ENCODE measurements around the gene NEAT1. TPM values are rescaled to one million over a fixed set of nuclear protein-coding genes. Genes with fewer than 3 reads are reported as not detected.

The NEAT1 gene
- total RNA-seq, 6 donors from 2014 or later: 245 to 3,084 (median 1,019) TPM

GRCh38 chr11:65377036-65377435, 45.6 kb upstream of the NEAT1 start:
- WGBS, 2 donors: 69 to 72% methylated on average over 3 to 8 of the region's 8 CpGs
- no peaks in the 10 kb centered on the region for H3K36me3 ChIP-seq
- H3K4me3 ChIP-seq: no peak overlapping the region
- H3K27me3 ChIP-seq: no peaks in the 10 kb centered on the region
- peak overlapping the region in 1 of 4 donors; percentile 53 for H3K27ac ChIP-seq
- peak in 1 of 4 donors; percentile 24 for TF ChIP-seq EP300 (IDR thresholded peaks at IDR 0.05)
- TF ChIP-seq CTCF (IDR thresholded peaks at IDR 0.05): no peak
- ATAC-seq (ENCODE audit: low FRiP score in 2 of 2): no peak
- peaks cover 14 to 47% (median 19%) of the 10 kb centered on the region in 4 donors for H3K4me1 ChIP-seq
- DNase-seq: peak in 1 of 2 donors; percentile 41
- no peaks in the 10 kb centered on the region for H3K9me3 ChIP-seq

GRCh38 chr11:65377777-65378176, 44.8 kb upstream of the NEAT1 start:
- peak in 1 of 2 donors; percentile 68 for DNase-seq
- TF ChIP-seq POLR2A (IDR thresholded peaks at IDR 0.05) (no peak), POLR2AphosphoS5 (IDR thresholded peaks at IDR 0.05) (no peak), EP300 (IDR thresholded peaks at IDR 0.05) (no peak), CTCF (IDR thresholded peaks at IDR 0.05) (no peak)
- WGBS, 2 donors: 91 to 95% methylated on average over 6 to 8 of the region's 8 CpGs

GRCh38 chr11:65378208-65378927, 44.2 kb upstream of the NEAT1 start:
- Histone ChIP-seq H3K4me1 (peaks cover 27 to 59% (median 29%) of the 10 kb centered on the region in 4 donors), H3K9me3 (no peaks in the 10 kb centered on the region), H3K36me3 (no peaks in the 10 kb centered on the region), H3K27ac (peak overlapping the region in 1 of 4 donors; percentile 49), H3K27me3 (no peaks in the 10 kb centered on the region), H3K4me3 (no peak overlapping the region)
- no peak for ATAC-seq (ENCODE audit: low FRiP score in 2 of 2)
- 68 to 69% methylated on average over 12 to 19 of the region's 19 CpGs for WGBS, 2 donors
- DNase-seq: peak; percentile 53 to 55
- TF ChIP-seq CTCF (IDR thresholded peaks at IDR 0.05): no peak
- no peak for TF ChIP-seq EP300 (IDR thresholded peaks at IDR 0.05)

More at GRCh38 chr11:65377777-65378176, 44.8 kb upstream of the NEAT1 start:
- no peak overlapping the region for H3K4me3 ChIP-seq
- H3K4me1 ChIP-seq: peaks cover 21 to 53% (median 23%) of the 10 kb centered on the region in 4 donors
- H3K9me3 ChIP-seq: no peaks in the 10 kb centered on the region
- no peaks in the 10 kb centered on the region for H3K27me3 ChIP-seq
- peak overlapping the region in 1 of 4 donors; percentile 26 for H3K27ac ChIP-seq
- H3K36me3 ChIP-seq: no peaks in the 10 kb centered on the region
- no peak for ATAC-seq (ENCODE audit: low FRiP score in 2 of 2)

GRCh38 chr11:65378928-65379638, 43.5 kb upstream of the NEAT1 start:
- peak overlapping the region in 2 of 4 donors; percentile 49 to 98 for H3K27ac ChIP-seq
- TF ChIP-seq CTCF (IDR thresholded peaks at IDR 0.05) (no peak), POLR2AphosphoS5 (IDR thresholded peaks at IDR 0.05) (no peak), EP300 (IDR thresholded peaks at IDR 0.05) (no peak), POLR2A (IDR thresholded peaks at IDR 0.05) (no peak)
- peak in 1 of 2 donors; percentile 71 for DNase-seq
- H3K4me1 ChIP-seq: peaks cover 34 to 66% (median 36%) of the 10 kb centered on the region in 4 donors
- no peak overlapping the region for H3K4me3 ChIP-seq
- 95 to 100% methylated on average over 2 to 13 of the region's 14 CpGs for WGBS, 2 donors
- H3K36me3 ChIP-seq: no peaks in the 10 kb centered on the region
- no peaks in the 10 kb centered on the region for H3K27me3 ChIP-seq
- no peaks in the 10 kb centered on the region for H3K9me3 ChIP-seq
- no peak for ATAC-seq (ENCODE audit: low FRiP score in 2 of 2)
